ENCODE data around the gene FOXN1. TPM values are rescaled to one million over a fixed set of nuclear protein-coding genes. Genes with fewer than 3 reads are reported as not detected.

Gene FOXN1
- total and polyA plus RNA-seq, 2 donors from 2014 or later, result not detected

- H3K27ac ChIP-seq (ENCODE audit: low read depth in 2 of 2, low read length in 2 of 2), result no peak overlapping the region
- H3K9ac ChIP-seq (ENCODE audit: low read length in 3 of 3), result no peak overlapping the region
- FAIRE-seq (no peak), DNase-seq (peak in 1 of 5 donors; percentile 39)
- no peaks in the 10 kb centered on the region for H3K9me3 ChIP-seq (ENCODE audit: control insufficient read depth in 2 of 3, insufficient read depth in 1 of 3, low read length in 3 of 3)
- TF ChIP-seq CTCF (IDR thresholded peaks at IDR 0.05; ENCODE audit: borderline replicate concordance, extremely low read depth, insufficient read depth), result no peak
- peaks cover 0 to 3% (median 0%) of the 10 kb centered on the region in 3 donors for H3K36me3 ChIP-seq (ENCODE audit: control insufficient read depth in 2 of 3, insufficient read depth in 3 of 3, low read length in 3 of 3)
- H3K27me3 ChIP-seq (ENCODE audit: control insufficient read depth, insufficient read depth, low read length), result no peaks in the 10 kb centered on the region
- peaks cover 0 to 30% (median 16%) of the 10 kb centered on the region in 3 donors for H3K4me1 ChIP-seq (ENCODE audit: control insufficient read depth in 2 of 3, insufficient read depth in 2 of 3, low read depth in 1 of 3, low read length in 3 of 3)
- no peak overlapping the region for H3K4me3 ChIP-seq (ENCODE audit: low read length in 3 of 3)
- intact Hi-C loops (cut with DNase I), result no loop called here
Measured at GRCh38 chr17:28488533-28489276, 17.4 kb upstream of the FOXN1 start.

- Histone ChIP-seq H3K27me3 (ENCODE audit: control insufficient read depth, insufficient read depth, low read length) (no peaks in the 10 kb centered on the region), H3K4me3 (ENCODE audit: low read length in 3 of 3) (no peak overlapping the region), H3K4me1 (ENCODE audit: control insufficient read depth in 2 of 3, insufficient read depth in 2 of 3, low read depth in 1 of 3, low read length in 3 of 3) (peaks cover 0 to 30% (median 16%) of the 10 kb centered on the region in 3 donors), H3K9me3 (ENCODE audit: control insufficient read depth in 2 of 3, insufficient read depth in 1 of 3, low read length in 3 of 3) (no peaks in the 10 kb centered on the region), H3K9ac (ENCODE audit: low read length in 3 of 3) (no peak overlapping the region), H3K27ac (ENCODE audit: low read depth in 2 of 2, low read length in 2 of 2) (no peak overlapping the region), H3K36me3 (ENCODE audit: control insufficient read depth in 2 of 3, insufficient read depth in 3 of 3, low read length in 3 of 3) (peaks cover 0 to 3% (median 0%) of the 10 kb centered on the region in 3 donors)
- FAIRE-seq (no peak), DNase-seq (peak in 1 of 5 donors; percentile 65)
- TF ChIP-seq CTCF (IDR thresholded peaks at IDR 0.05; ENCODE audit: borderline replicate concordance, extremely low read depth, insufficient read depth), result no peak
- intact Hi-C loops (cut with DNase I), result loop anchor here (10.0 kb wide), 1 partner anchor 124 kb away; the partner anchor contains the start of gene RSKR
Measured at GRCh38 chr17:28491286-28491685, 14.9 kb upstream of the FOXN1 start.

GRCh38 chr17:28491860-28492259 is 14.3 kb upstream of the FOXN1 start:
- DNase-seq, result no peak
- Histone ChIP-seq H3K36me3 (ENCODE audit: control insufficient read depth in 2 of 3, insufficient read depth in 3 of 3, low read length in 3 of 3) (peaks cover 0 to 3% (median 0%) of the 10 kb centered on the region in 3 donors), H3K4me1 (ENCODE audit: control insufficient read depth in 2 of 3, insufficient read depth in 2 of 3, low read depth in 1 of 3, low read length in 3 of 3) (peaks cover 0 to 30% (median 16%) of the 10 kb centered on the region in 3 donors), H3K4me3 (ENCODE audit: low read length in 3 of 3) (no peak overlapping the region), H3K9me3 (ENCODE audit: control insufficient read depth in 2 of 3, insufficient read depth in 1 of 3, low read length in 3 of 3) (no peaks in the 10 kb centered on the region), H3K9ac (ENCODE audit: low read length in 3 of 3) (no peak overlapping the region), H3K27ac (ENCODE audit: low read depth in 2 of 2, low read length in 2 of 2) (no peak overlapping the region), H3K27me3 (ENCODE audit: control insufficient read depth, insufficient read depth, low read length) (no peaks in the 10 kb centered on the region)
- FAIRE-seq, result no peak
- TF ChIP-seq CTCF (IDR thresholded peaks at IDR 0.05; ENCODE audit: borderline replicate concordance, extremely low read depth, insufficient read depth), result no peak
- intact Hi-C loops (cut with DNase I), result loop anchor here (10.0 kb wide), 1 partner anchor 123 kb away; the partner anchor contains the start of gene RSKR

Measured in kidney (tissue), 14 donors.